Stomach smooth muscle (tissue), 2 donors: ENCODE measurements around the gene CHST6.
"Not testable (repeated sequence)": the region's sequence is repeated elsewhere in the genome, so short reads cannot be mapped to it uniquely, and the experiment has no call there.

Experiments used
- H3K27ac ChIP-seq: one replicate; pipeline ENCODE4 v1.7.0; 2013; ENCODE audit warnings: mild to moderate bottlenecking, low read length, inconsistent platforms
- H3K27me3 ChIP-seq, 2 donors: one replicate each; pipeline ENCODE4 v1.7.0; 2013; ENCODE audit warnings: low read length in 2 of 2; ENCODE audit not compliant: insufficient read depth in 2 of 2, control insufficient read depth in 1 of 2
- H3K36me3 ChIP-seq, 2 donors: one replicate each; pipeline ENCODE4 v1.7.0; 2013; ENCODE audit warnings: low read length in 2 of 2; ENCODE audit not compliant: control insufficient read depth in 2 of 2, insufficient read depth in 2 of 2
- H3K4me1 ChIP-seq: one replicate; pipeline ENCODE4 v1.7.0; 2013; ENCODE audit warnings: low read length; ENCODE audit not compliant: control insufficient read depth, insufficient read depth
- H3K4me3 ChIP-seq, 2 donors: one replicate each; pipeline ENCODE4 v1.7.0; 2013; ENCODE audit warnings: low read length in 2 of 2
- H3K9ac ChIP-seq, 2 donors: one replicate each; pipeline ENCODE4 v1.7.0; 2013; ENCODE audit warnings: low read length in 2 of 2, mild to moderate bottlenecking in 1 of 2
- H3K9me3 ChIP-seq, 2 donors: one replicate each; pipeline ENCODE4 v1.7.0; 2013; ENCODE audit warnings: low read length in 2 of 2; ENCODE audit not compliant: control insufficient read depth in 2 of 2
- donor health status: healthy.
- donor health status: Pancreatic carcinoma.

The CHST6 gene

GRCh38 chr16:75529959-75530358, 34.7 kb upstream of the CHST6 start:
- Histone ChIP-seq H3K4me1 (no peaks in the 10 kb centered on the region), H3K27me3 (no peaks in the 10 kb centered on the region), H3K27ac (no peak overlapping the region)

GRCh38 chr16:75529056-75529905, 34.0 kb upstream of the CHST6 start:
- Histone ChIP-seq H3K9me3 (no peaks in the 10 kb centered on the region), H3K4me1 (no peaks in the 10 kb centered on the region), H3K36me3 (no peaks in the 10 kb centered on the region), H3K27me3 (no peaks in the 10 kb centered on the region), H3K27ac (no peak overlapping the region), H3K4me3 (no peak overlapping the region), H3K9ac (no peak overlapping the region)

More at GRCh38 chr16:75529959-75530358, 34.7 kb upstream of the CHST6 start:
- no peaks in the 10 kb centered on the region for H3K9me3 ChIP-seq
- no peaks in the 10 kb centered on the region for H3K36me3 ChIP-seq
- no peak overlapping the region for H3K4me3 ChIP-seq
- H3K9ac ChIP-seq: no peak overlapping the region

GRCh38 chr16:75527825-75528299, 32.6 kb upstream of the CHST6 start:
- no peaks in the 10 kb centered on the region for H3K9me3 ChIP-seq
- no peaks in the 10 kb centered on the region for H3K4me1 ChIP-seq
- H3K27ac ChIP-seq: no peak overlapping the region
- no peak overlapping the region for H3K9ac ChIP-seq
- H3K27me3 ChIP-seq: no peaks in the 10 kb centered on the region
- no peaks in the 10 kb centered on the region for H3K36me3 ChIP-seq
- no peak overlapping the region for H3K4me3 ChIP-seq

GRCh38 chr16:75526032-75526790, 31.0 kb upstream of the CHST6 start:
- Histone ChIP-seq H3K4me1 (no peaks in the 10 kb centered on the region), H3K9ac (no peak overlapping the region)

GRCh38 chr16:75519175-75519574, 23.9 kb upstream of the CHST6 start:
- Histone ChIP-seq H3K9ac (no peak overlapping the region), H3K4me3 (no peak overlapping the region), H3K27ac (no peak overlapping the region), H3K27me3 (no peaks in the 10 kb centered on the region), H3K36me3 (no peaks in the 10 kb centered on the region), H3K9me3 (no peaks in the 10 kb centered on the region), H3K4me1 (peaks cover 12% of the 10 kb centered on the region)

More at GRCh38 chr16:75526032-75526790, 31.0 kb upstream of the CHST6 start:
- H3K4me3 ChIP-seq: no peak overlapping the region
- no peaks in the 10 kb centered on the region for H3K9me3 ChIP-seq
- no peak overlapping the region for H3K27ac ChIP-seq
- H3K27me3 ChIP-seq: no peaks in the 10 kb centered on the region
- H3K36me3 ChIP-seq: no peaks in the 10 kb centered on the region

DNA sequence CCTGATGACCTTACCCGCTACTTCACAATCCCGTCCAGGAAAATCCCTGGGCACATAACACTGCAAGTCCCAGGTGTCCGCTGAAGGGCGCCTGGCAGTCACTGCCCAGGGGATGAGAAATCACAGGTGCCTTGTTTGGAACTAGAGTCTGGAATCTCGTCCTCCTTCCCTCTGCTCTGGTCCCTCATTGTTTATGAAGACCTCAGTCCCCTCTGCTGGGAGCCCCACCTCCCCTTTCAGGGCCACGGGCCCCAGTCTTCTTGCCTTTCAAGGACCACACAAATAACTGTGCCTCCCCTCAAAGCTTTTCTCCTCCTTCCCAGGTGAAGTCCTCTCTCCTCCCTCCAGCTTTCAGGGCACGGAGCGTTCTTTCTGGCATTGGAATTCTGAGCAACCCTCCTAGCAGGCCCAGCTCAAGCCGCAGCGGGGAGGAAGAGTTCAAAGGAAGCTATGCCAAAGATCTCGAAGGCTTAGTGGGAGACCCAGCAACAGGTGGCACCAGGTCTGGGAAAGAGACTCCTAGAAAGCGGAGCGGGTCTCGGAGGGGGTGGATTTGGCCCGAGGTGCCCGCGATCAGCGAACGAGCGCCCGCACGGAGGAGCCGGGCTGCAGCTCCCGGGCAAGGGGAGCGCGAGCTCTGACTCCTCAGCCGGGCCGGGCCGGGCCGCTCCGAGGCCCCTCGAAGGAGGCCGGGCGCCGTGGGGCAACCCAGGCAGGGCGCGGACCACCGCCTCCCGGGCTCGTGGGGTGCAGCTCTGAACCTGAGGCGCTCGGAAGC, 21.1 kb upstream of the CHST6 start:
- H3K36me3 ChIP-seq, H3K9me3 ChIP-seq, H3K27me3 ChIP-seq: not testable (repeated sequence)
- Histone ChIP-seq H3K4me3 (peak overlapping the region; percentile 79 to 83), H3K27ac (peak overlapping the region; percentile 94), H3K9ac (peak overlapping the region; percentile 93), H3K4me1 (peaks cover 12% of the 10 kb centered on the region)

- Histone ChIP-seq H3K9ac (no peak overlapping the region), H3K27ac (no peak overlapping the region), H3K4me3 (no peak overlapping the region), H3K4me1 (peaks cover 12% of the 10 kb centered on the region), H3K9me3 (no peaks in the 10 kb centered on the region), H3K36me3 (no peaks in the 10 kb centered on the region), H3K27me3 (no peaks in the 10 kb centered on the region)
These were observed 19.1 kb upstream of the CHST6 start for GRCh38 chr16:75514296-75514695.

DNA sequence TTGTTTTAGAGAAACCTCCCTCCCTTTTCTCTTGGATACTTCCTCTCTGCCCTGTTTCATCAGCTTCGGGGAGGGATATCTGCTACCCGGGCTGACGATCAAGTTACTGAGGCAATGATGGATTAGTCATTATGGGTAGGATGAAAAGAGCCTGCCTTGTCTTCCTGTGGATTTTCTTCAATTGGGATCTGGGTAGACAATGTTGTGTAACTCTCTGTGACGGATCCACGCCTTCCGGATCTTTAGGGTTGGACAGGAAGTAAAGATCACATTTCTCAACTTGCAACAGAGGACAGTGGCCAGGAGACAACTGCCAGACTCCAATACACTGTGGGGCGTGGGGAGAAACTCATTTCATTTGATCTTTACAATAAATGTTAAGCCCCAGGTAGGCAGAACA, 11.3 kb upstream of the CHST6 start:
- H3K27me3 ChIP-seq: no peaks in the 10 kb centered on the region
- no peaks in the 10 kb centered on the region for H3K9me3 ChIP-seq
- H3K9ac ChIP-seq: no peak overlapping the region
- H3K27ac ChIP-seq: no peak overlapping the region
- no peak overlapping the region for H3K4me3 ChIP-seq
- peaks cover 6% of the 10 kb centered on the region for H3K4me1 ChIP-seq
- no peaks in the 10 kb centered on the region for H3K36me3 ChIP-seq

DNA sequence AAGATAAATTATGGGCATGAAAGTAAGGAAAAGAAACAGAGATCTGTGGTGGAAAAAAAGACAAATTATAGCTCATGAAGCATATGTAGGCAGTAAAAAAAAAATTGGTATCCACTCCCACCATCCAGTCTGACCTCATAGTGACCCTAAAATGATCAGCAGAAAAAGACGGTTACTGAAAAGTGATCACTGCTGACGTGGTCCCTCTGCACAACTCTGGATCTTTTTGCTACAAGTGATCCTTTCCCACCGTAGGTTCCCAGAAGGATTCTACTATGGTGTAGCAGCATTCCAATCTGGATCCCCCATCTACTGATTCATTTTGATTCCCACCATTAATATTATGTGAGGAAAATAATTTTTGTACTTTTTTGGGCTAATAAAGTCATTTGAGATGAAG, 10.9 kb upstream of the CHST6 start:
- Histone ChIP-seq H3K27ac (no peak overlapping the region), H3K4me1 (peaks cover 10% of the 10 kb centered on the region), H3K36me3 (no peaks in the 10 kb centered on the region), H3K9ac (no peak overlapping the region), H3K27me3 (no peaks in the 10 kb centered on the region), H3K9me3 (no peaks in the 10 kb centered on the region), H3K4me3 (no peak overlapping the region)

- Histone ChIP-seq H3K9ac (no peak overlapping the region), H3K27me3 (no peaks in the 10 kb centered on the region), H3K36me3 (no peaks in the 10 kb centered on the region), H3K9me3 (no peaks in the 10 kb centered on the region), H3K4me3 (no peak overlapping the region), H3K4me1 (peaks cover 11% of the 10 kb centered on the region), H3K27ac (no peak overlapping the region)
These were observed 8.6 kb upstream of the CHST6 start for GRCh38 chr16:75503801-75504200.
